ENCODE data around the gene SHB.

GRCh38 chr9:38079461-38080031 is 10.5 kb upstream of the SHB start:
- peak; percentile 27 for TF ChIP-seq POLR2AphosphoS5 (IDR thresholded peaks at IDR 0.05)
- TF ChIP-seq EP300 (IDR thresholded peaks at IDR 0.05) = no peak
